GM12892 (cell line): Measurements from ENCODE around the gene TYROBP.

ENCODE experiments used
- DNase-seq: peaks from one replicate; pipeline ENCODE4 v3.0.0; 2011; ENCODE audit not compliant: insufficient read length
- FAIRE-seq: peaks from 2 replicates; lab custom pipeline; 2011; peaks lifted over from hg19 to GRCh38; lab: Jason Lieb, UNC
- POLR2A ChIP-seq: IDR thresholded peaks from 2 replicates; pipeline ENCODE4 v1.6.1; 2011; ENCODE audit warnings: low read depth, low read length, control low read depth
- POLR2AphosphoS5 ChIP-seq: IDR thresholded peaks from 2 replicates; pipeline ENCODE4 v1.6.1; 2011; ENCODE audit warnings: low read depth, low read length, control low read depth
- TAF1 ChIP-seq: IDR thresholded peaks from 2 replicates; pipeline ENCODE4 v1.6.1; 2011; ENCODE audit warnings: low read depth, mild to moderate bottlenecking, control low read depth, low read length, borderline replicate concordance

TYROBP gene

GRCh38 chr19:35862528-35862927, 45.6 kb downstream of the TYROBP start:
- no peak for DNase-seq
- no peak for TF ChIP-seq TAF1
- TF ChIP-seq POLR2AphosphoS5: no peak
- TF ChIP-seq POLR2A: no peak
- no peak for FAIRE-seq

GRCh38 chr19:35861640-35862160, 46.4 kb downstream of the TYROBP start:
- no peak for FAIRE-seq
- TF ChIP-seq TAF1 (no peak), POLR2A (no peak), POLR2AphosphoS5 (no peak)
- no peak for DNase-seq

GRCh38 chr19:35860818-35861639, 47.1 kb downstream of the TYROBP start:
- DNase-seq: no peak
- TF ChIP-seq TAF1 (no peak), POLR2A (no peak), POLR2AphosphoS5 (no peak)
- FAIRE-seq: no peak

GRCh38 chr19:35860436-35860817, 47.7 kb downstream of the TYROBP start:
- FAIRE-seq (no peak), DNase-seq (no peak)
- TF ChIP-seq TAF1 (no peak), POLR2AphosphoS5 (no peak), POLR2A (no peak)

GRCh38 chr19:35859414-35859813, 48.7 kb downstream of the TYROBP start:
- TF ChIP-seq POLR2AphosphoS5: no peak
- TF ChIP-seq TAF1: no peak
- TF ChIP-seq POLR2A: no peak
- DNase-seq (no peak), FAIRE-seq (no peak)

- FAIRE-seq: no peak
- TF ChIP-seq TAF1 (no peak), POLR2AphosphoS5 (no peak), POLR2A (no peak)
- DNase-seq: no peak
These were observed 49.8 kb downstream of the TYROBP start for GRCh38 chr19:35858311-35858710.

- TF ChIP-seq POLR2AphosphoS5 (no peak), TAF1 (no peak), POLR2A (no peak)
- FAIRE-seq (peak; percentile 44), DNase-seq (no peak)
These were observed 51.4 kb downstream of the TYROBP start, which contains the start of gene KIRREL2 for GRCh38 chr19:35856546-35857149. Gene KIRREL2 (plus strand): TSS chr19:35856911. CDS start chr19:35857120, 209 bp downstream.
